ENCODE results near the gene DNAAF5. TPM values are rescaled to one million over a fixed set of nuclear protein-coding genes. Genes with fewer than 3 reads are reported as not detected.

Gene DNAAF5
- 11.6 and 25.3 TPM in 2 replicates for total RNA-seq

DNA sequence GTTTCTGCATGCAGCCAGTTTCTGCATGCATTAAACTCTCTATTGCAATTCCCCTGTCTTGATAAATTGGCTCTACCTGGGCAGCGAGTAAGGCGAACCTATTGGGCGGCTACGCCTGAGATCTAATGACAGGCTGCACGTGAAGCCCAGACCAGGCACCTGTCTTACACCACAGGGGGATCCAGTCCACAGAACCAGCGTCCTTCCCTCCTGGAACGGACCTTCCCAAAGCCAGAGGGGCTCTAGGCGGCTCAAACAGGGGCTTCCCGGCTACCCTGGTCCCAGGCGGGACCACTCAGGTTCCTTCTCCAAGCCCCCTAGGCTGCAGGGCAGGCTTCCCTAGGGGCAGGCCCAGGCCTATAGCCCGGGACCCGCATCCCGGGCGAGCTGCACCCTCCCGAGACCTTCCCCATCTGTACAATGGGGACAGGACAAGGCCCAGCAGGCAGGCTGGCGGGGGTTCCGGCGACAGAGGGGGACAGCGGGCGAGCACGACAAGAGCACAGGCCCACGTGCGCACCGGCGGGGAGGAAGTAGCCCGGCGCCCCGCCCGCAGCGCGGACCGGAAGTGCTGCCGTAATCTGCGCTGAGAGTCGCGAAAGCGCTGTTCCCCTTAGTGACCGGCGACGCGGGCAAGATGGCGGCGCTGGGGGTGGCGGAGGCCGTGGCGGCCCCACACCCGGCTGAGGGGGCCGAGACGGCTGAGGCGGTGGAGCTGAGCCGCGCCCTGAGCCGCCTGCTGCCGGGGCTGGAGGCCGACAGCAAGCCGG is at the start of gene DNAAF5:
DNAAF5 (plus strand) TSS at position 616 of the 770 bp plus-strand sequence; CDS start at position 638, 22 bp downstream.

DNA sequence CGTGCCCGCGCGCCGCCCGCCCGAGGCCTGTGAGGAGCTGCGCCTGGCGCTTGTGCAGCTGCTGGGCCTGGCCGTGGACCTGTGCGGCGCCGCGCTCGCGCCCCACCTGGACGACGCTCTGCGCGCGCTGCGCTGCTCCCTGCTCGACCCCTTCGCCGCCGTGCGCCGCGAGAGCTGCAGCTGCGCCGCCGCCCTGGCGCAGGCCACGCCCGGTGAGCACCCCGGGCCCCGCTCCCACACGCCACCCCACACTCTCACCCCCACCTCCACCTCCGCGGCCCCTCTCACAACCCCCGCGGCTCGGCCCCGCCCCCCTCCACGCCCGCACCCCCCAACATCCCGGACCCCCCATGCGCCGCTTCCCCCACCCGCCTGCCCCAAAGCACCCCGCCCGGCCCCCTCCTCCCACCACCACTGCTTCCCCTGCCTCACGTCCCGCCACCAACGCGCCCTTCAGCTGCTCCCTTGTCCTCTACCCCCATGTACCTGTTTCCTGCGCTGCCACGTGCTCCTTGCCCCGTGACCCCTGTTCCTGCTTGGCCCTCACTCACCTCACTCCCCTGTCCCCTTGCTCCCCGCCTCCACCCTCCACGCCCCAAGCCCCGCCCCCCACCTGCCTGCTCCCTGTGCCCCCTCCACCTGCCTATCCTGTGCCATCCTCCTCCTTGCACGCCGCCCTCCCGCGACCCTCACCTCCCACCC is 756 bp downstream of the DNAAF5 start, which contains the start of gene PRKAR1B:
PRKAR1B (minus strand) TSS at position 178 of the 702 bp plus-strand sequence. CDS start 15,776 bp downstream, outside the sequence.

DNA sequence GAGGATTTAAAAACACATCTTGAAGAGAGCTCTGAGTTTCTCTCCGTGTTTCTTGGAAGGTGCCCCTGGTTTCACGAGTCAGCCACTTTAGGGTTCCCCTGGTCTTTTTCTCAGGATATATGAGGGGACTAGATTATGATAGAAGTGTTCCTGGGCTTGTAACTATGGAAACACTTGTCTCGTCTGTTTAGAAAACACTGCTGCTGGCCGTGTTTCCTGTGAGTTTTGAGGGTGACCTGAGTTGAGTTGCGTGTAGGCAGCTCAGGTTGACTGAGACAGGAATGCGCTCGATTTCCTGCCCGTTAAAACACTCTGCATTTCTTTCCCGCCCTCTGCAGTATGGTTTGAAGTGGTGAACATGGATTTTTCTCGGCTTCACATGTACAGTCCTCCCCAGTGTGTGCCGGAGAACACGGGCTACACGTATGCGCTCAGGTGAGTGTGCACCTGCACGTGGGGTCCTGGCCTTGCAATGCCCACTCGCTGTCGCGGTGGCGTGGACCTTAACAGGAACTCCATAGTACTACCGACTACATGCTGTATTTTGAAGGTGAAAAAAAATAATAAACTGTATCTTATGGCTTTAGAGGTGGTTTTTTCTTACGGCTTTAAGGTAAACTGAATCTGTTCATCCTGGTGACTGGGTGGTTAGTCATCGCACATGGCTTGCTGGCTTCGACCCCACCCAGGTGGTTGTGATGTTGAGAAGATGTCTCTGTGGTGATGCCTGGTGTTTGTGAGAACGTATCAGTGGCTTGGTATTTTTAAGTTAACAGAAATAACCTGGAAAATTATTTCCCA is 105.9 kb downstream of the DNAAF5 start, which contains the start of gene SUN1:
SUN1 (plus strand) TSS at position 310 of the 801 bp plus-strand sequence; CDS start at position 359, 49 bp downstream.

Other genes starting within 250 kb of the DNAAF5 start
- gene PDGFA, start 206.9 kb upstream of the DNAAF5 start, total RNA-seq: 45.4 and 90.9 TPM in 2 replicates
- gene PRKAR1B, start 582 bp downstream of the DNAAF5 start, total RNA-seq: 10.7 and 13.2 TPM in 2 replicates
- 96.2 and 116 TPM in 2 replicates for gene SUN1, start 105.8 kb downstream of the DNAAF5 start, total RNA-seq
- gene GET4, start 149.9 kb downstream of the DNAAF5 start, total RNA-seq: 18.3 and 26.1 TPM in 2 replicates
- gene ADAP1, start 228.0 kb downstream of the DNAAF5 start, total RNA-seq: 4.4 and 16.3 TPM in 2 replicates
- gene COX19, start 248.8 kb downstream of the DNAAF5 start, total RNA-seq: 6.5 and 10.4 TPM in 2 replicates